IPS-15b (cell line): Measurements from ENCODE around the gene YY1.

Experiments used
- H3K27me3 ChIP-seq: one replicate; pipeline ENCODE4 v1.6.1; 2013; ENCODE audit warnings: low read length; ENCODE audit not compliant: control insufficient read depth, insufficient read depth
- H3K36me3 ChIP-seq: one replicate; pipeline ENCODE4 v1.6.1; 2013; ENCODE audit warnings: low read length; ENCODE audit not compliant: control insufficient read depth, insufficient read depth
- H3K4me1 ChIP-seq: one replicate; pipeline ENCODE4 v1.6.1; 2013; ENCODE audit warnings: mild to moderate bottlenecking, low read length; ENCODE audit not compliant: control insufficient read depth, insufficient read depth
- H3K4me3 ChIP-seq: one replicate; pipeline ENCODE4 v1.5.1; 2013; ENCODE audit warnings: low read depth, low read length
- H3K9ac ChIP-seq: one replicate; pipeline ENCODE4 v1.6.1; 2013; ENCODE audit warnings: low read depth, mild to moderate bottlenecking, low read length
- H3K9me3 ChIP-seq: one replicate; pipeline ENCODE4 v1.6.1; 2013; ENCODE audit warnings: mild to moderate bottlenecking, low read length; ENCODE audit not compliant: control insufficient read depth, insufficient read depth

YY1 gene

GRCh38 chr14:100289916-100290606, 51.1 kb downstream of the YY1 start:
- H3K27me3 ChIP-seq = no peaks in the 10 kb centered on the region
- H3K4me3 ChIP-seq = no peak overlapping the region
- no peak overlapping the region for H3K9ac ChIP-seq
- no peaks in the 10 kb centered on the region for H3K4me1 ChIP-seq
- H3K36me3 ChIP-seq = peaks cover 38% of the 10 kb centered on the region
- no peaks in the 10 kb centered on the region for H3K9me3 ChIP-seq

- H3K4me3 ChIP-seq = no peak overlapping the region
- peaks cover 38% of the 10 kb centered on the region for H3K36me3 ChIP-seq
- no peaks in the 10 kb centered on the region for H3K9me3 ChIP-seq
- H3K27me3 ChIP-seq = no peaks in the 10 kb centered on the region
- H3K4me1 ChIP-seq = no peaks in the 10 kb centered on the region
- H3K9ac ChIP-seq = no peak overlapping the region
Observed at GRCh38 chr14:100290607-100291304, 51.8 kb downstream of the YY1 start.

- no peak overlapping the region for H3K4me3 ChIP-seq
- no peak overlapping the region for H3K9ac ChIP-seq
- H3K9me3 ChIP-seq = no peaks in the 10 kb centered on the region
Observed at GRCh38 chr14:100291305-100292075, 52.5 kb downstream of the YY1 start.

GRCh38 chr14:100292301-100292775, 53.4 kb downstream of the YY1 start:
- Histone ChIP-seq H3K36me3 (peaks cover 44% of the 10 kb centered on the region), H3K9me3 (no peaks in the 10 kb centered on the region), H3K9ac (no peak overlapping the region), H3K4me3 (no peak overlapping the region), H3K27me3 (no peaks in the 10 kb centered on the region), H3K4me1 (no peaks in the 10 kb centered on the region)

More at GRCh38 chr14:100291305-100292075, 52.5 kb downstream of the YY1 start:
- Histone ChIP-seq H3K27me3 (no peaks in the 10 kb centered on the region), H3K36me3 (peaks cover 38% of the 10 kb centered on the region), H3K4me1 (no peaks in the 10 kb centered on the region)

GRCh38 chr14:100292776-100293461, 54.0 kb downstream of the YY1 start:
- Histone ChIP-seq H3K9ac (no peak overlapping the region), H3K36me3 (peaks cover 47% of the 10 kb centered on the region)

GRCh38 chr14:100293497-100294212, 54.7 kb downstream of the YY1 start:
- Histone ChIP-seq H3K9ac (no peak overlapping the region), H3K4me1 (no peaks in the 10 kb centered on the region), H3K4me3 (no peak overlapping the region), H3K36me3 (peaks cover 49% of the 10 kb centered on the region), H3K27me3 (no peaks in the 10 kb centered on the region), H3K9me3 (no peaks in the 10 kb centered on the region)

More at GRCh38 chr14:100292776-100293461, 54.0 kb downstream of the YY1 start:
- Histone ChIP-seq H3K27me3 (no peaks in the 10 kb centered on the region), H3K4me1 (no peaks in the 10 kb centered on the region), H3K4me3 (no peak overlapping the region), H3K9me3 (no peaks in the 10 kb centered on the region)

GRCh38 chr14:100294213-100294962, 55.4 kb downstream of the YY1 start:
- Histone ChIP-seq H3K27me3 (no peaks in the 10 kb centered on the region), H3K4me3 (no peak overlapping the region), H3K9ac (no peak overlapping the region), H3K36me3 (peaks cover 50% of the 10 kb centered on the region), H3K9me3 (no peaks in the 10 kb centered on the region), H3K4me1 (no peaks in the 10 kb centered on the region)

GRCh38 chr14:100294963-100295330, 56.0 kb downstream of the YY1 start:
- Histone ChIP-seq H3K27me3 (no peaks in the 10 kb centered on the region), H3K4me3 (no peak overlapping the region), H3K9ac (no peak overlapping the region), H3K36me3 (peaks cover 50% of the 10 kb centered on the region), H3K9me3 (no peaks in the 10 kb centered on the region), H3K4me1 (no peaks in the 10 kb centered on the region)

GRCh38 chr14:100295376-100296105, 56.6 kb downstream of the YY1 start:
- Histone ChIP-seq H3K36me3 (peaks cover 49% of the 10 kb centered on the region), H3K9ac (no peak overlapping the region), H3K4me3 (no peak overlapping the region)

GRCh38 chr14:100296106-100296651, 57.2 kb downstream of the YY1 start:
- Histone ChIP-seq H3K4me3 (no peak overlapping the region), H3K9ac (no peak overlapping the region), H3K4me1 (no peaks in the 10 kb centered on the region), H3K9me3 (no peaks in the 10 kb centered on the region), H3K36me3 (peaks cover 43% of the 10 kb centered on the region), H3K27me3 (no peaks in the 10 kb centered on the region)

More at GRCh38 chr14:100295376-100296105, 56.6 kb downstream of the YY1 start:
- Histone ChIP-seq H3K9me3 (no peaks in the 10 kb centered on the region), H3K4me1 (no peaks in the 10 kb centered on the region), H3K27me3 (no peaks in the 10 kb centered on the region)
